Activated CD4-positive, alpha-beta memory T cell treated with anti-CD3 and anti-CD28 coated beads for 36 hours (primary cell): ENCODE data around the gene FADS2. TPM values are rescaled to one million over a fixed set of nuclear protein-coding genes. Genes with fewer than 3 reads are reported as not detected.
A peak's percentile ranks its signal among the peaks of the same experiment; 100 is the strongest.

ENCODE experiments used
- CTCF ChIA-PET: fragments of 350-600 bp; sonication (Branson Sonifier 250); formaldehyde crosslinking; loops from one replicate; lab custom pipeline; 2021; ENCODE audit warnings: antibody characterized with exemption, inconsistent platforms; lab: Charles Lee
- POLR2A ChIA-PET: fragments of 350-600 bp; sonication (Branson Sonifier 250); formaldehyde crosslinking; loops from one replicate; lab custom pipeline; 2021; ENCODE audit warnings: antibody characterized with exemption; lab: Charles Lee
- DNase-seq: peaks from one replicate; pipeline ENCODE4 v3.0.0-alpha.2; 2020
- H3K27ac Mint-ChIP-seq: one replicate; pipeline ENCODE4 v1.8.0; 2021; ENCODE audit warnings: mixed read lengths
- H3K27me3 Mint-ChIP-seq: one replicate; pipeline ENCODE4 v1.8.0; 2021; ENCODE audit warnings: mixed read lengths
- H3K36me3 Mint-ChIP-seq: one replicate; pipeline ENCODE4 v1.8.0; 2021; ENCODE audit warnings: mixed read lengths
- H3K4me1 Mint-ChIP-seq: one replicate; pipeline ENCODE4 v1.8.0; 2021; ENCODE audit warnings: low read depth, mixed read lengths
- H3K4me3 Mint-ChIP-seq: one replicate; pipeline ENCODE4 v1.8.0; 2021; ENCODE audit warnings: mild to moderate bottlenecking, mixed read lengths
- H3K9me3 Mint-ChIP-seq: one replicate; pipeline ENCODE4 v1.8.0; 2021; ENCODE audit warnings: mixed read lengths
- intact Hi-C: fragments of 100-400 bp; cut with micrococcal nuclease; formaldehyde crosslinking; loops from one replicate; pipeline ENCODE4 v1.15.1; 2023
- total RNA-seq, 2 experiments: library from RNA; stranded (reverse); gene quantifications; one replicate each; pipeline ENCODE4 v1.2.3, GENCODE V29; 2021

Gene FADS2
- total RNA-seq, 2 experiments from 2014 or later: 58.2 to 60.8 TPM

- H3K27me3 Mint-ChIP-seq: peaks cover 12% of the 10 kb centered on the region
- H3K9me3 Mint-ChIP-seq: no peaks in the 10 kb centered on the region
- intact Hi-C loops: loop anchor here (2.0 kb wide), 1 partner anchor 22 kb away; the partner anchor contains the start of genes FEN1 and TMEM258
- peaks cover 31% of the 10 kb centered on the region for H3K36me3 Mint-ChIP-seq
- peaks cover 10% of the 10 kb centered on the region for H3K4me1 Mint-ChIP-seq
- ChIA-PET CTCF (interaction anchor here (0.6 to 9.1 kb wide), 8 partner anchors 14 to 294 kb away, joined by 3 to 82 read pairs (median 7); partner anchors contain the start of genes FADS2 and FEN1), POLR2A (interaction anchor here (0.8 to 4.2 kb wide), 6 partner anchors 13 to 27 kb away, joined by 3 to 26 read pairs (median 4); partner anchors contain the start of genes FADS2, FEN1 and TMEM258)
- DNase-seq: peak; percentile 41
- peak overlapping the region; percentile 83 for H3K4me3 Mint-ChIP-seq
- H3K27ac Mint-ChIP-seq: peak overlapping the region; percentile 62
Measured at GRCh38 chr11:61814247-61814957, 13.7 kb upstream of the FADS2 start.

GRCh38 chr11:61814958-61815789 lies 12.9 kb upstream of the FADS2 start:
- H3K9me3 Mint-ChIP-seq: no peaks in the 10 kb centered on the region
- H3K36me3 Mint-ChIP-seq: peaks cover 25% of the 10 kb centered on the region
- H3K27ac Mint-ChIP-seq: peak overlapping the region; percentile 62
- peak overlapping the region; percentile 83 for H3K4me3 Mint-ChIP-seq
- DNase-seq: peak; percentile 77
- H3K27me3 Mint-ChIP-seq: peaks cover 12% of the 10 kb centered on the region
- ChIA-PET CTCF (interaction anchor here (0.6 to 9.1 kb wide), 10 partner anchors 13 to 293 kb away, joined by 3 to 82 read pairs (median 4); partner anchors contain the start of genes FADS2 and FEN1), POLR2A (interaction anchor here (0.8 to 4.2 kb wide), 10 partner anchors 11 to 152 kb away, joined by 3 to 26 read pairs (median 4); partner anchors contain the start of genes FADS2, FEN1, FTH1 and TMEM258)
- intact Hi-C loops: loop anchor here (2.0 to 5.0 kb wide), 2 partner anchors 22 to 152 kb away; partner anchors contain the start of genes FEN1, FTH1 and TMEM258
- H3K4me1 Mint-ChIP-seq: peaks cover 10% of the 10 kb centered on the region

GRCh38 chr11:61815790-61816735 lies 12.0 kb upstream of the FADS2 start:
- Mint-ChIP-seq H3K27ac (peak overlapping the region; percentile 65), H3K4me1 (peaks cover 10% of the 10 kb centered on the region), H3K36me3 (peaks cover 25% of the 10 kb centered on the region), H3K9me3 (no peaks in the 10 kb centered on the region), H3K4me3 (peak overlapping the region; percentile 83), H3K27me3 (peaks cover 12% of the 10 kb centered on the region)
- POLR2A ChIA-PET: interaction anchor here (0.8 to 4.2 kb wide), 8 partner anchors 11 to 152 kb away, joined by 3 to 26 read pairs (median 4); partner anchors contain the start of genes FEN1, FTH1 and TMEM258
- CTCF ChIA-PET: interaction anchor here (0.9 to 9.1 kb wide), 10 partner anchors 9 to 292 kb away, joined by 3 to 82 read pairs (median 6); partner anchors contain the start of genes FADS2, FEN1 and TMEM258
- intact Hi-C loops: loop anchor here (1.0 to 5.0 kb wide), 3 partner anchors 12 to 151 kb away; partner anchors contain the start of genes FADS2, FEN1, FTH1 and TMEM258
- DNase-seq: peak; percentile 78

- Mint-ChIP-seq H3K9me3 (no peaks in the 10 kb centered on the region), H3K27ac (peak within 1 kb of the TSS; percentile 65)
- POLR2A ChIA-PET: interaction anchor here (0.8 to 1.5 kb wide), 4 partner anchors 11 to 25 kb away, joined by 3 to 5 read pairs (median 4); no protein-coding TSS in a partner anchor
Measured at GRCh38 chr11:61816736-61817455, 11.2 kb upstream of the FADS2 start, which contains the start of gene FADS1. TSS of gene FADS1 (minus strand) at chr11:61817003. CDS start at chr11:61816929, 74 bp downstream.

GRCh38 chr11:61817471-61818202 lies 10.5 kb upstream of the FADS2 start:
- CTCF ChIA-PET: interaction anchor here (0.7 to 9.1 kb wide), 7 partner anchors 11 to 264 kb away, joined by 3 to 82 read pairs (median 4); partner anchors contain the start of genes FADS2, FEN1 and TMEM258
- peaks cover 10% of the 10 kb centered on the region for H3K4me1 Mint-ChIP-seq
- H3K27ac Mint-ChIP-seq: no peak overlapping the region
- peaks cover 12% of the 10 kb centered on the region for H3K27me3 Mint-ChIP-seq
- H3K4me3 Mint-ChIP-seq: peak overlapping the region; percentile 83
- H3K9me3 Mint-ChIP-seq: no peaks in the 10 kb centered on the region
- DNase-seq: no peak
- POLR2A ChIA-PET: interaction anchor here (0.8 to 1.4 kb wide), 5 partner anchors 11 to 26 kb away, joined by 3 to 5 read pairs (median 4); no protein-coding TSS in a partner anchor
- intact Hi-C loops: loop anchor here (5.0 kb wide), 1 partner anchor 150 kb away; the partner anchor contains the start of gene FTH1
- peaks cover 17% of the 10 kb centered on the region for H3K36me3 Mint-ChIP-seq

More at GRCh38 chr11:61816736-61817455, 11.2 kb upstream of the FADS2 start, which contains the start of gene FADS1:
- CTCF ChIA-PET: interaction anchor here (1.2 to 9.1 kb wide), 5 partner anchors 10 to 265 kb away, joined by 3 to 82 read pairs (median 9); partner anchors contain the start of genes FADS2, FEN1 and TMEM258
- DNase-seq: peak; percentile 92
- intact Hi-C loops: loop anchor here (1.0 to 5.0 kb wide), 2 partner anchors 11 to 150 kb away; partner anchors contain the start of genes FADS2 and FTH1
- Mint-ChIP-seq H3K36me3 (peaks cover 22% of the 10 kb centered on the region), H3K4me3 (peak within 1 kb of the TSS; percentile 83), H3K27me3 (peaks cover 12% of the 10 kb centered on the region), H3K4me1 (peaks cover 10% of the 10 kb centered on the region)

GRCh38 chr11:61820174-61820573 lies 7.9 kb upstream of the FADS2 start:
- H3K36me3 Mint-ChIP-seq: peaks cover 3% of the 10 kb centered on the region
- H3K9me3 Mint-ChIP-seq: no peaks in the 10 kb centered on the region
- H3K27me3 Mint-ChIP-seq: peaks cover 7% of the 10 kb centered on the region
- ChIA-PET CTCF (interaction anchor here (2.1 kb wide), 1 partner anchor 23 kb away, joined by 7 read pairs; no protein-coding TSS in a partner anchor), POLR2A (no interaction called here)
- H3K4me1 Mint-ChIP-seq: peaks cover 7% of the 10 kb centered on the region
- intact Hi-C loops: no loop called here
- H3K27ac Mint-ChIP-seq: no peak overlapping the region
- H3K4me3 Mint-ChIP-seq: no peak overlapping the region
- DNase-seq: no peak

GRCh38 chr11:61826930-61827570 lies 1.1 kb upstream of the FADS2 start:
- Mint-ChIP-seq H3K4me3 (peak overlapping the region; percentile 85), H3K9me3 (no peaks in the 10 kb centered on the region), H3K27ac (no peak overlapping the region), H3K36me3 (peaks cover 2% of the 10 kb centered on the region), H3K27me3 (peaks cover 15% of the 10 kb centered on the region), H3K4me1 (peaks cover 8% of the 10 kb centered on the region)
- CTCF ChIA-PET: interaction anchor here (3.0 kb wide), 1 partner anchor 11 kb away, joined by 20 read pairs; the partner anchor contains the start of gene FADS1
- DNase-seq: no peak
- intact Hi-C loops: loop anchor here (5.0 kb wide), 1 partner anchor 35 kb away; the partner anchor contains the start of genes FEN1 and TMEM258
- POLR2A ChIA-PET: interaction anchor here (0.9 kb wide), 1 partner anchor 11 kb away, joined by 4 read pairs; the partner anchor contains the start of gene FADS1

- ChIA-PET CTCF (interaction anchor here (1.0 to 3.0 kb wide), 7 partner anchors 12 to 184 kb away, joined by 3 to 20 read pairs (median 4); partner anchors contain the start of gene FADS1), POLR2A (interaction anchor here (1.0 to 2.1 kb wide), 3 partner anchors 11 to 36 kb away, joined by 4 to 8 read pairs (median 4); partner anchors contain the start of genes FADS1, FEN1 and TMEM258)
- Mint-ChIP-seq H3K4me1 (peaks cover 8% of the 10 kb centered on the region), H3K27me3 (peaks cover 15% of the 10 kb centered on the region), H3K4me3 (peak overlapping the region; percentile 85), H3K9me3 (no peaks in the 10 kb centered on the region), H3K27ac (peak overlapping the region; percentile 52), H3K36me3 (peaks cover 2% of the 10 kb centered on the region)
- intact Hi-C loops: loop anchor here (1.0 to 5.0 kb wide), 2 partner anchors 12 to 36 kb away; partner anchors contain the start of genes FEN1 and TMEM258
- no peak for DNase-seq
Measured at GRCh38 chr11:61828379-61828628, 204 bp downstream of the FADS2 start.
